SKM-1 (cell line): ENCODE results near the gene CAMTA1.

Experiments
- DNase-seq: peaks from one replicate; lab custom pipeline; 2025; ENCODE audit not compliant: unreplicated experiment; lab: John Stamatoyannopoulos, UW

Gene CAMTA1

GRCh38 chr1:7476861-7477547 lies 691.8 kb downstream of the CAMTA1 start:
- no peak for DNase-seq

GRCh38 chr1:7477593-7477992 lies 692.3 kb downstream of the CAMTA1 start:
- no peak for DNase-seq

- no peak for DNase-seq
Observed at GRCh38 chr1:7478142-7478790, 693.0 kb downstream of the CAMTA1 start.

- DNase-seq = no peak
Observed at GRCh38 chr1:7478809-7479499, 693.7 kb downstream of the CAMTA1 start.

GRCh38 chr1:7479571-7479970 lies 694.3 kb downstream of the CAMTA1 start:
- no peak for DNase-seq

- DNase-seq = no peak
Observed at GRCh38 chr1:7481194-7481593, 695.9 kb downstream of the CAMTA1 start.

- DNase-seq = no peak
Observed at GRCh38 chr1:7482077-7482476, 696.8 kb downstream of the CAMTA1 start.

GRCh38 chr1:7482772-7483495 lies 697.7 kb downstream of the CAMTA1 start:
- DNase-seq = no peak

GRCh38 chr1:7483634-7484383 lies 698.6 kb downstream of the CAMTA1 start:
- no peak for DNase-seq

GRCh38 chr1:7485086-7485780 lies 700.0 kb downstream of the CAMTA1 start:
- no peak for DNase-seq

GRCh38 chr1:7485826-7486225 lies 700.6 kb downstream of the CAMTA1 start:
- DNase-seq = no peak

GRCh38 chr1:7487766-7488474 lies 702.7 kb downstream of the CAMTA1 start:
- no peak for DNase-seq

GRCh38 chr1:7488475-7488842 lies 703.2 kb downstream of the CAMTA1 start:
- no peak for DNase-seq

- no peak for DNase-seq
Observed at GRCh38 chr1:7489586-7489985, 704.3 kb downstream of the CAMTA1 start.

GRCh38 chr1:7490576-7490975 lies 705.3 kb downstream of the CAMTA1 start:
- no peak for DNase-seq

- DNase-seq = no peak
Observed at GRCh38 chr1:7491109-7491817, 706.0 kb downstream of the CAMTA1 start.

GRCh38 chr1:7491818-7492173 lies 706.5 kb downstream of the CAMTA1 start:
- DNase-seq = no peak

- DNase-seq = no peak
Observed at GRCh38 chr1:7493711-7494454, 708.6 kb downstream of the CAMTA1 start.
